Astrocyte (in vitro differentiated cells and primary cell): ENCODE results near the gene AMN. TPM values are rescaled to one million over a fixed set of nuclear protein-coding genes. Genes with fewer than 3 reads are reported as not detected.

ENCODE experiments used
- DNase-seq: peaks from one replicate; pipeline ENCODE4 v3.0.0-alpha.2; 2010; ENCODE audit warnings: low read depth
- FAIRE-seq: peaks from 2 replicates; lab custom pipeline; 2011; peaks lifted over from hg19 to GRCh38; lab: Jason Lieb, UNC
- H2AFZ ChIP-seq: 2 replicates; pipeline ENCODE4 v1.6.0; 2012; ENCODE audit warnings: low read depth, low read length, inconsistent platforms
- H3K27ac ChIP-seq: 2 replicates; pipeline ENCODE4 v1.5.1; 2011; ENCODE audit warnings: low read depth, low read length, inconsistent platforms
- H3K27me3 ChIP-seq: 2 replicates; pipeline ENCODE4 v1.6.0; 2011; ENCODE audit warnings: low read length, inconsistent platforms; ENCODE audit not compliant: insufficient read depth
- H3K36me3 ChIP-seq: 2 replicates; pipeline ENCODE4 v1.5.1; 2011; ENCODE audit warnings: low read length, inconsistent platforms; ENCODE audit not compliant: insufficient read depth
- H3K4me1 ChIP-seq: 2 replicates; pipeline ENCODE4 v1.5.1; 2011; ENCODE audit warnings: low read length, inconsistent platforms; ENCODE audit not compliant: insufficient read depth
- H3K4me2 ChIP-seq: 2 replicates; pipeline ENCODE4 v1.6.0; 2012; ENCODE audit warnings: low read length, inconsistent platforms
- H3K4me3 ChIP-seq: 2 replicates; pipeline ENCODE4 v1.5.1; 2011; ENCODE audit warnings: low read depth, mild to moderate bottlenecking, low read length, inconsistent platforms; ENCODE audit not compliant: insufficient read depth
- H3K79me2 ChIP-seq: 2 replicates; pipeline ENCODE4 v1.6.0; 2012; ENCODE audit warnings: mild to moderate bottlenecking, low read length, inconsistent platforms; ENCODE audit not compliant: insufficient read depth
- H3K9ac ChIP-seq: 2 replicates; pipeline ENCODE4 v1.6.0; 2012; ENCODE audit warnings: mild to moderate bottlenecking, low read length, inconsistent platforms
- H3K9me3 ChIP-seq: 2 replicates; pipeline ENCODE4 v1.5.1; 2012; ENCODE audit warnings: low read depth, mild to moderate bottlenecking, low read length, inconsistent platforms; ENCODE audit not compliant: insufficient read depth
- H4K20me1 ChIP-seq: 2 replicates; pipeline ENCODE4 v1.6.0; 2012; ENCODE audit warnings: low read length, inconsistent platforms; ENCODE audit not compliant: insufficient read depth
- H3K27ac Mint-ChIP-seq: one replicate; pipeline ENCODE4 v1.8.0; 2021; ENCODE audit warnings: mild to moderate bottlenecking, mixed read lengths; ENCODE audit not compliant: unreplicated experiment
- H3K27me3 Mint-ChIP-seq: one replicate; pipeline ENCODE4 v1.8.0; 2021; ENCODE audit warnings: low read depth, mixed read lengths; ENCODE audit not compliant: unreplicated experiment
- H3K36me3 Mint-ChIP-seq: one replicate; pipeline ENCODE4 v1.8.0; 2021; ENCODE audit warnings: low read depth, mixed read lengths; ENCODE audit not compliant: unreplicated experiment
- H3K4me1 Mint-ChIP-seq: one replicate; pipeline ENCODE4 v1.8.0; 2021; ENCODE audit warnings: low read depth, mixed read lengths; ENCODE audit not compliant: unreplicated experiment
- H3K4me3 Mint-ChIP-seq: one replicate; pipeline ENCODE4 v1.8.0; 2021; ENCODE audit warnings: mild to moderate bottlenecking, moderate library complexity, mixed read lengths; ENCODE audit not compliant: unreplicated experiment
- H3K9me3 Mint-ChIP-seq: one replicate; pipeline ENCODE4 v1.8.0; 2021; ENCODE audit warnings: mild to moderate bottlenecking, mixed read lengths; ENCODE audit not compliant: unreplicated experiment
- EZH2 ChIP-seq: IDR thresholded peaks from 2 replicates; pipeline ENCODE4 v1.6.1; 2012; ENCODE audit warnings: mild to moderate bottlenecking, low read length, inconsistent platforms; ENCODE audit not compliant: insufficient read depth
- total RNA-seq: library from RNA; stranded (reverse); gene quantifications from 2 replicates; pipeline ENCODE4 v1.2.1, GENCODE V29; 2021
- TF ChIP-seq, protein P1 (sequence below): IDR thresholded peaks from 2 replicates; pipeline ENCODE4 v1.5.1; 2011; ENCODE audit warnings: low read depth, mild to moderate bottlenecking, inconsistent platforms, low read length, moderate library complexity; ENCODE audit not compliant: insufficient read depth

The AMN gene
- total RNA-seq, 1 donor from 2014 or later, result 2.0 TPM

DNA sequence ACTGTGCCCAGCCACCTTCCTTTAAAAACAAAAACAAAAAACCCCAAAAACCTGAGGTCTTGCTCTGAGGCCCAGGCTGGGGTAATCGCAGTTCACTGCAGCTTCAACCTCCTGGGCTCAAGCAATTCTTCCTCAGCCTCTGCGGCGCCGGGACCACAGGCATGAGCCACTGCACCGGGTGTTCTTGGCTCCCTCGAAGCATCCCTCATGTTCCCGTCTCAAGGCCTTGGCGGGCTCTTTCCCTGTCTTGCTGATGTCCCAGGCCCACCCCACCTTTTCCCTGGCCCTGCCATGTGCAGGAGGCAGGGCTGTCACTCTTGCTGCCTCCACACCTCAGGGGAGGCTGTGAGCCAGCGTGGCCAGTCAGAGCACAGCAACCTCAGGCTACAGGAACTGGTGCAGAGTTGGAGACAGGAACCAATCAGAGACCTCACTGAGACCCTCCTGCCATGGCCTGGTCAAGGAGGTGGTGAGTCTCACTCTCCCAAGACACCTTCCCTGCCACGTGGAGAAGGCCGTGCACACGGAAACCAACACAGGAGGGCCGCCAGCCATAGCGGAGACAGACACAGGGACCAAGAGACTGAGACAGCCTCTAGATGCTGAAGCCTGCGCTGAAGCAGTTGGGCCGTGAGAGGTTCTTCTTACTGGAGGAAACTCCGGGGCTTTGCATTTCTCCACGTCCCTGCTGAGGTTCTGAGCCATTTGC lies 6.0 kb upstream of the AMN start:
- Histone ChIP-seq H3K27ac (no peak overlapping the region), H3K27me3 (no peaks in the 10 kb centered on the region), H3K4me2 (no peak overlapping the region), H3K4me1 (no peaks in the 10 kb centered on the region), H3K4me3 (no peak overlapping the region), H2AFZ (no peak overlapping the region), H4K20me1 (no peaks in the 10 kb centered on the region), H3K9ac (no peak overlapping the region), H3K79me2 (no peaks in the 10 kb centered on the region), H3K9me3 (peaks cover 5% of the 10 kb centered on the region), H3K36me3 (no peaks in the 10 kb centered on the region)
- Mint-ChIP-seq H3K4me1 (no peaks in the 10 kb centered on the region), H3K36me3 (peaks cover 7% of the 10 kb centered on the region), H3K9me3 (no peaks in the 10 kb centered on the region), H3K27ac (no peak overlapping the region), H3K27me3 (peaks cover 3% of the 10 kb centered on the region), H3K4me3 (no peak overlapping the region)
- DNase-seq (no peak), FAIRE-seq (no peak)
- TF ChIP-seq, protein P1, sequence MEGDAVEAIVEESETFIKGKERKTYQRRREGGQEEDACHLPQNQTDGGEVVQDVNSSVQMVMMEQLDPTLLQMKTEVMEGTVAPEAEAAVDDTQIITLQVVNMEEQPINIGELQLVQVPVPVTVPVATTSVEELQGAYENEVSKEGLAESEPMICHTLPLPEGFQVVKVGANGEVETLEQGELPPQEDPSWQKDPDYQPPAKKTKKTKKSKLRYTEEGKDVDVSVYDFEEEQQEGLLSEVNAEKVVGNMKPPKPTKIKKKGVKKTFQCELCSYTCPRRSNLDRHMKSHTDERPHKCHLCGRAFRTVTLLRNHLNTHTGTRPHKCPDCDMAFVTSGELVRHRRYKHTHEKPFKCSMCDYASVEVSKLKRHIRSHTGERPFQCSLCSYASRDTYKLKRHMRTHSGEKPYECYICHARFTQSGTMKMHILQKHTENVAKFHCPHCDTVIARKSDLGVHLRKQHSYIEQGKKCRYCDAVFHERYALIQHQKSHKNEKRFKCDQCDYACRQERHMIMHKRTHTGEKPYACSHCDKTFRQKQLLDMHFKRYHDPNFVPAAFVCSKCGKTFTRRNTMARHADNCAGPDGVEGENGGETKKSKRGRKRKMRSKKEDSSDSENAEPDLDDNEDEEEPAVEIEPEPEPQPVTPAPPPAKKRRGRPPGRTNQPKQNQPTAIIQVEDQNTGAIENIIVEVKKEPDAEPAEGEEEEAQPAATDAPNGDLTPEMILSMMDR, result no peak
- no peak for TF ChIP-seq EZH2

GRCh38 chr14:102917056-102917385 lies 5.4 kb upstream of the AMN start:
- Histone ChIP-seq H3K79me2 (no peaks in the 10 kb centered on the region), H3K9ac (no peak overlapping the region), H3K9me3 (peaks cover 5% of the 10 kb centered on the region), H3K4me1 (no peaks in the 10 kb centered on the region), H3K27ac (no peak overlapping the region), H3K27me3 (peaks cover 1% of the 10 kb centered on the region), H3K36me3 (no peaks in the 10 kb centered on the region), H3K4me3 (no peak overlapping the region), H2AFZ (no peak overlapping the region), H3K4me2 (no peak overlapping the region), H4K20me1 (peaks cover 2% of the 10 kb centered on the region)
- no peaks in the 10 kb centered on the region for H3K4me1 Mint-ChIP-seq
- H3K36me3 Mint-ChIP-seq, result peaks cover 7% of the 10 kb centered on the region
- H3K27me3 Mint-ChIP-seq, result peaks cover 3% of the 10 kb centered on the region
- H3K4me3 Mint-ChIP-seq, result no peak overlapping the region
- no peak overlapping the region for H3K27ac Mint-ChIP-seq
- no peak for FAIRE-seq
- no peak for DNase-seq
- TF ChIP-seq, protein P1, result no peak
- no peak for TF ChIP-seq EZH2
- H3K9me3 Mint-ChIP-seq, result no peaks in the 10 kb centered on the region

DNA sequence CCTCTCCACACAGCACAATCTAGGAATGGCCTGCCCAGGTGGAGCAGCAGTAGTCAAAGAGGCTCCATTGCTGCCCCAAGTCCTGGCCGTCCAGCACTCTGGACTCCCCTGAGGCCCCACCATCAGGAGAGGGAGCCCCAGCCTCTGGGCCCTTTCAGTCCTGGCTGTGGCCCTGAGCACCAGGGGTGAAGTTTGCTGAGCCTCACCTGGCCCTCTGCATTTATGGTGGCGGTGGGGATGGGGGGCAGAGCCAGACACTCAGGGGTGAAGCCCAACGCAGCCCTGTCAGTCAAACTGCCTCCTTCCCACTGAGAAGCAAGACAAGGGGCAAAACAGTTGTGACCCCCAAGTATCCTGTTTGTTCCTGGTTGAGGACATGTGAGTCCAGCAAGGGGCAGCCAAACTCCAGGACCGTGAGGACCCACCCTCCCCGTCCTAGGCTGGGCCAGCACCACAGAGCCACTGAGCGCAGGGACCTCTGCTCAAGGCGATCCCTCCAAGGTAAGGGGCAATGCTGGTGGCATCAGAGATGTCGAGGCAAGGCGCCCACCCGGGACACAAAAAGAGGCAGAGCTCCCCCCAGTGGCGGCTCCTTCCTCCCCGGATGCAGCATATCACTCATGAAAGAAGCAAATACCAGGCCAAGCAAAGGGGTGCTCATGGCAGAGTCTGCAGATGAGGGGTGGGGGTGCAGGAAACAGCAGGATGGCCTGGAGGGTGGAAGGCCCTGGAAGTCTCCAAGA lies 4.8 kb upstream of the AMN start:
- H3K27me3 Mint-ChIP-seq, result peaks cover 3% of the 10 kb centered on the region
- H3K4me3 Mint-ChIP-seq, result no peak overlapping the region
- no peak for FAIRE-seq
- peaks cover 4% of the 10 kb centered on the region for H4K20me1 ChIP-seq
- H3K4me3 ChIP-seq, result no peak overlapping the region
- no peaks in the 10 kb centered on the region for H3K4me1 Mint-ChIP-seq
- TF ChIP-seq, protein P1, result peak; percentile 40
- no peak for TF ChIP-seq EZH2
- H3K27me3 ChIP-seq, result peaks cover 7% of the 10 kb centered on the region
- H3K27ac ChIP-seq, result no peak overlapping the region
- DNase-seq, result no peak
- no peaks in the 10 kb centered on the region for H3K79me2 ChIP-seq
- no peak overlapping the region for H3K27ac Mint-ChIP-seq
- H3K9me3 ChIP-seq, result peaks cover 5% of the 10 kb centered on the region
- H3K36me3 ChIP-seq, result no peaks in the 10 kb centered on the region
- H3K9ac ChIP-seq, result no peak overlapping the region
- H3K36me3 Mint-ChIP-seq, result peaks cover 7% of the 10 kb centered on the region
- H3K4me1 ChIP-seq, result no peaks in the 10 kb centered on the region
- H3K9me3 Mint-ChIP-seq, result no peaks in the 10 kb centered on the region
- H3K4me2 ChIP-seq, result no peak overlapping the region
- no peak overlapping the region for H2AFZ ChIP-seq
